ENCODE results near the gene NRXN3.

DNA sequence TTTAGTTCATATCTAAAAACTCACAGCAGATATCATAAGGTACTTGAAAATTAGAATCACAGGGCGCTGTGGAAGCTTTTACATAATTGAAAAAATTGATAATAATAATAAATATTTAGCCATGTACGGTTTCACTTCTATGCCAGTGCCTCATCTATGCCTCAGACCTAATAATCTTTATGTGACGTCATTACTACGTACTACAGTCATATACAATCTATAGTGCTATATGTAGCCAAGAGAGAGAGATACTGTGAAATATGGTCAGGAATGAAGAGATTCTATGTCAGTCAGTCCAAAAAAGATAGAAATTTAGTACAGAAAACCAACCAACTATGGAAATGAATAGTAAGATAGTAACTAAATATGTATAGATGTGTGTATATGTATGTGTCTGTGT is 1010.5 kb downstream of the NRXN3 start:
- no peak for TF ChIP-seq BHLHE40 (IDR thresholded peaks at IDR 0.05; ENCODE audit: borderline replicate concordance)
- no peak for TF ChIP-seq ARNT (IDR thresholded peaks at IDR 0.05)
- TF ChIP-seq, protein P1, sequence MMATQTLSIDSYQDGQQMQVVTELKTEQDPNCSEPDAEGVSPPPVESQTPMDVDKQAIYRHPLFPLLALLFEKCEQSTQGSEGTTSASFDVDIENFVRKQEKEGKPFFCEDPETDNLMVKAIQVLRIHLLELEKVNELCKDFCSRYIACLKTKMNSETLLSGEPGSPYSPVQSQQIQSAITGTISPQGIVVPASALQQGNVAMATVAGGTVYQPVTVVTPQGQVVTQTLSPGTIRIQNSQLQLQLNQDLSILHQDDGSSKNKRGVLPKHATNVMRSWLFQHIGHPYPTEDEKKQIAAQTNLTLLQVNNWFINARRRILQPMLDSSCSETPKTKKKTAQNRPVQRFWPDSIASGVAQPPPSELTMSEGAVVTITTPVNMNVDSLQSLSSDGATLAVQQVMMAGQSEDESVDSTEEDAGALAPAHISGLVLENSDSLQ (IDR thresholded peaks at IDR 0.05): no peak
- no peak for TF ChIP-seq FOXM1 (IDR thresholded peaks at IDR 0.05; ENCODE audit: borderline replicate concordance)
- no peak for TF ChIP-seq HDGF (IDR thresholded peaks at IDR 0.05; ENCODE audit: borderline replicate concordance)
- TF ChIP-seq ELF4 (IDR thresholded peaks at IDR 0.05): no peak
- no peak for TF ChIP-seq ZNF384 (IDR thresholded peaks at IDR 0.05)
- no peak for TF ChIP-seq FOXK2 (IDR thresholded peaks at IDR 0.05)
- no peak for TF ChIP-seq SP1 (IDR thresholded peaks at IDR 0.05)
- no peak for TF ChIP-seq SUZ12 (IDR thresholded peaks at IDR 0.05)

Measured in HEK293T (cell line).